K562 (cell line): ENCODE data around the gene SLCO2A1. TPM values are rescaled to one million over a fixed set of nuclear protein-coding genes. Genes with fewer than 3 reads are reported as not detected.

Experiments used
- ARID1B ChIP-seq: fragments of 450-650 bp; IDR thresholded peaks from 2 replicates; pipeline ENCODE4 v1.6.1; 2016; ENCODE audit warnings: antibody characterized with exemption, mild to moderate bottlenecking, inconsistent platforms
- CTCF ChIP-seq, 3 experiments: IDR thresholded peaks in 2 of 3; conservative IDR thresholded peaks in 1 of 3; 2 replicates each; pipeline ENCODE4 v1.5.1; 2011 to 2012; ENCODE audit warnings: low read length in 3 of 3, mild to moderate bottlenecking in 3 of 3, control low read depth in 2 of 3, improper control_type of control experiment in 1 of 3, inconsistent platforms in 1 of 3, low read depth in 1 of 3, mixed read lengths in 1 of 3, moderate library complexity in 1 of 3; ENCODE audit not compliant: insufficient read depth in 2 of 3
- MCM3 ChIP-seq: fragments of 450-650 bp; IDR thresholded peaks from 2 replicates; pipeline ENCODE4 v1.6.1; 2016
- SMAD4 ChIP-seq: fragments of 250-450 bp; sonication (Bioruptor Pico); conservative IDR thresholded peaks from 2 replicates; pipeline ENCODE4 v1.8.0; 2021; ENCODE audit warnings: inconsistent platforms, mild to moderate bottlenecking, moderate library complexity
- SP2 ChIP-seq: IDR thresholded peaks from 2 replicates; pipeline ENCODE4 v1.6.1; 2011; ENCODE audit warnings: mild to moderate bottlenecking, low read depth, low read length, moderate library complexity; ENCODE audit not compliant: poor library complexity, severe bottlenecking; ENCODE audit errors: extremely low read depth
- ZNF212 ChIP-seq: fragments of 450-650 bp; formaldehyde crosslinking; IDR thresholded peaks from 2 replicates; pipeline ENCODE4 v1.4.0; 2020; ENCODE audit warnings: mild to moderate bottlenecking
- ZNF449 ChIP-seq: fragments of 250-450 bp; sonication (Bioruptor Pico); IDR thresholded peaks from 2 replicates; pipeline ENCODE4 v1.8.0; 2022; ENCODE audit warnings: moderate library complexity, mild to moderate bottlenecking, inconsistent platforms
- polyA plus RNA-seq, 8 experiments: library from polyadenylated mRNA; depleted of rRNA in 4 of 8; stranded (reverse) in 5 of 8; unstranded in 3 of 8; fragments of >200 nt; fragmentation: Nextera tagmentation in 2 of 8; fragmentation: Illumina TruSeq in 1 of 8; extraction: Ambion mirVana in 2 of 8; extraction: Trizol in 1 of 8; gene quantifications; 2 replicates each; pipeline versions ENCODE4 v1.2.1 to v1.2.3, GENCODE V29; 2011 to 2014; ENCODE audit warnings: inconsistent platforms in 1 of 8, missing spikeins in 1 of 8
- total RNA-seq, 7 experiments: library from RNA; depleted of rRNA in 6 of 7; stranded (reverse); fragments of >200 nt in 6 of 7; fragmentation: Illumina TruSeq in 2 of 7; extraction: Trizol in 2 of 7; gene quantifications; 2 replicates each; pipeline versions ENCODE4 v1.2.1 to v1.2.3, GENCODE V29; 2011 to 2021; ENCODE audit warnings: low replicate concordance in 1 of 7

Gene SLCO2A1
- total and polyA plus RNA-seq, 9 of the 15 experiments (the other 6 are each of a cell fraction or from before 2014, with no cell fraction given): 0.16 to 1.0 TPM; not detected in 7

GRCh38 chr3:133973249-133973980 is 56.3 kb downstream of the SLCO2A1 start (continued):
- TF ChIP-seq ZNF449 (CRISPR knock-in tag) (no peak), MCM3 (no peak), CTCF (IDR thresholded peaks at IDR 0.05 in 2 of 3, conservative IDR thresholded peaks at IDR 0.05 in 1 of 3; ENCODE audit: insufficient read depth in 2 of 3, low read depth in 1 of 3, low read length in 3 of 3) (no peak), SMAD4 (CRISPR knock-in tag) (no peak), ZNF212 (CRISPR knock-in tag) (no peak), ARID1B (no peak), SP2 (no peak)
- TF ChIP-seq, all 486 proteins: peak for 0
